ENCODE measurements around the gene PWWP2B. TPM values are rescaled to one million over a fixed set of nuclear protein-coding genes. Genes with fewer than 3 reads are reported as not detected.
A peak's percentile ranks its signal among the peaks of the same experiment; 100 is the strongest.

Gene PWWP2B
- total and polyA plus RNA-seq, 7 experiments from 2014 or later = 1.5 to 22.2 (median 11.5) TPM

DNA sequence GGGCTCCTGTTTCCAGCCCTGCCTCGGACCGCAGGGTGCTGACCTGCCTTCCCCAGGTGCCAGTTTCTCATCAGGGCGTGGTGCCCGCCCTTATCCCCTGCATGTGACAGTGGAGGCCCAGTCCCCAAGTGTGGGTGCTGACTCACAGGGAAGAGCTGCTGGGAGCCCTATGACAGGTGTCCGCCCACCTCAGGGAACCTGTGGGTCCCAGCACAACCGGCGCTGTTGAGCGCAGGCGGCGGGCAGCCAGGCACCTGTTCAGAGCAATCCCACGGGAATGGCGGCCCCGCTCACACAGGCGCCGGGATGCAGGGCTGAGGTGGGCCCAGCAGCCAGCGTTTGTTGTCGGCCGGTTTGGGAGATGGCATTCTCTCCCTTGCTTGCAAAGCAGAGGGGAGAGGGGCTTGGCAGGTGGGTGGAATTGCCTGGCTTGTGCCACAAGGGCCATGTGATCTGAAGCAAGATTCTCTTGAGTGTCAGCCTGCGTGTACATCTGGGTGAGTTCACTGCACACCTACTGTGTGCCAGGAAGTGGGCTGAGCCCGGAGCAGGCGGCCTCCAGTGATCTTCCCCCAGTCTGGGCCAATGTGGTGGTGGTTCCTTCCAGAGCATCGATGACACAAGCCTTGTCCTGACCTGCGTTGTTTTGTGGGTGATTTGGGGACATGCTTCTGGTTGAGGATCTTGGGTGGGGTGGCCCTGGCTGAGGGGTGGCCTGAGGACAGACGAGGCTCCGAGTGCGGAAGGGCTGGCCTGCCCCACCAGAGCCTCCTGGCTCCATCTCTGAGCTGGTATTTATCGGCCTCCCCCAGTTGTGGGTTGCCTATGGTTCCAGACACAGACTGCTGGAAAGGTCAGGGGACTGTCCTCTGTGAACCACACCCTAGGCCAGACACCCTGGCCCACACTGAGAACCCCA lies 2.4 kb downstream of the PWWP2B start:
- POLR2A ChIA-PET = no interaction called here
- CTCF ChIA-PET = no interaction called here
- peak overlapping the region in 6 of 9 donors; percentile 36 to 75 (median 63) for H3K27ac Mint-ChIP-seq
- H3K4me1 Mint-ChIP-seq = peaks cover 0 to 32% (median 23%) of the 10 kb centered on the region in 7 donors
- H3K36me3 Mint-ChIP-seq = no peaks in the 10 kb centered on the region
- ATAC-seq (no peak), DNase-seq (no peak)
- peaks cover 0 to 6% (median 0%) of the 10 kb centered on the region in 5 donors for H3K27me3 Mint-ChIP-seq
- intact Hi-C loops (cut with micrococcal nuclease) = loop anchor here (5.0 kb wide), 2 partner anchors 92 to 138 kb away; partner anchors contain the start of genes INPP5A (in 1 of the 2) and STK32C (in 1 of the 2)
- Histone ChIP-seq H3K4me1 (ENCODE audit: control insufficient read depth in 2 of 2, insufficient read depth in 2 of 2, low read length in 2 of 2) (peaks cover 9 to 10% of the 10 kb centered on the region in 2 donors), H3K27ac (ENCODE audit: low read depth, low read length) (peak overlapping the region; percentile 14), H3K9me3 (ENCODE audit: control insufficient read depth in 2 of 3, low read length in 3 of 3) (no peaks in the 10 kb centered on the region), H3K36me3 (ENCODE audit: control insufficient read depth in 2 of 3, insufficient read depth in 3 of 3, low read length in 3 of 3) (peaks cover 0 to 5% (median 0%) of the 10 kb centered on the region in 3 experiments), H3K4me3 (ENCODE audit: low read length) (no peak overlapping the region), H3K27me3 (ENCODE audit: control insufficient read depth in 2 of 2, insufficient read depth in 2 of 2, low read length in 2 of 2) (no peaks in the 10 kb centered on the region)
- no peaks in the 10 kb centered on the region for H3K9me3 Mint-ChIP-seq
- peak overlapping the region in 9 of 10 donors; percentile 10 to 94 (median 39) for H3K4me3 Mint-ChIP-seq

DNA sequence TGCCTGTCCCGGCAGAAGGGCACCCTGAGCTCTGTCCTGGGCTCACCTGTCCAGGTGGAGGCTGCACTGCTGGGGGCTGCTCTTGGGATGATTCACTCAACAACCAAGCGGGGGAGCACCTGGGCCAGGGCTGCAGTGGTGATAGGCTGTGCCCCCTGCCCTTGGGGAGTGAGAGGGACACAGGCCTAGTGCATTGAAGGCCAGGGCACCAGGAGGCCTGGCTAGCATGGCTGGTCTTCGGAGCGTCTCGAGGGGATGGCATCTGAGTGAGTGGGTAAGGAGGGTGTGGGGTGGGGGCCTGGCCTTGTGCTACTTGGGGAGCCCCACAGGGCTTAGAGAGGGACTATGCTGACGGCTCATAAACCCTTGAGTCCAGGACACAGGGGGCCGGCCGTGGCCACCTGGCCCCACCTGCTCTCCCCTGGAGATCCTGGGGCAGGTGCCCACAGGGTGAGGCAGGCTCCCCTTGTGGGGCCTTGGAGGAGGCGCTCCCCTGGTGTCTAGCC lies 3.1 kb downstream of the PWWP2B start:
- Histone ChIP-seq H3K4me1 (ENCODE audit: control insufficient read depth in 2 of 2, insufficient read depth in 2 of 2, low read length in 2 of 2) (peaks cover 9 to 10% of the 10 kb centered on the region in 2 donors), H3K27me3 (ENCODE audit: control insufficient read depth in 2 of 2, insufficient read depth in 2 of 2, low read length in 2 of 2) (no peaks in the 10 kb centered on the region), H3K9me3 (ENCODE audit: control insufficient read depth in 2 of 3, low read length in 3 of 3) (no peaks in the 10 kb centered on the region), H3K36me3 (ENCODE audit: control insufficient read depth in 2 of 3, insufficient read depth in 3 of 3, low read length in 3 of 3) (peaks cover 0 to 8% (median 0%) of the 10 kb centered on the region in 3 experiments), H3K27ac (ENCODE audit: low read depth, low read length) (peak overlapping the region; percentile 14), H3K4me3 (ENCODE audit: low read length) (no peak overlapping the region)
- ChIA-PET POLR2A (no interaction called here), CTCF (no interaction called here)
- Mint-ChIP-seq H3K36me3 (no peaks in the 10 kb centered on the region), H3K4me3 (peak overlapping the region in 3 of 10 donors; percentile 32 to 94 (median 69)), H3K27me3 (peaks cover 0 to 6% (median 0%) of the 10 kb centered on the region in 5 donors), H3K27ac (peak overlapping the region in 5 of 9 donors; percentile 32 to 64 (median 36)), H3K4me1 (peaks cover 0 to 32% (median 18%) of the 10 kb centered on the region in 7 donors), H3K9me3 (no peaks in the 10 kb centered on the region)
- intact Hi-C loops (cut with micrococcal nuclease) = no loop called here
- ATAC-seq = no peak
- DNase-seq = no peak

DNA sequence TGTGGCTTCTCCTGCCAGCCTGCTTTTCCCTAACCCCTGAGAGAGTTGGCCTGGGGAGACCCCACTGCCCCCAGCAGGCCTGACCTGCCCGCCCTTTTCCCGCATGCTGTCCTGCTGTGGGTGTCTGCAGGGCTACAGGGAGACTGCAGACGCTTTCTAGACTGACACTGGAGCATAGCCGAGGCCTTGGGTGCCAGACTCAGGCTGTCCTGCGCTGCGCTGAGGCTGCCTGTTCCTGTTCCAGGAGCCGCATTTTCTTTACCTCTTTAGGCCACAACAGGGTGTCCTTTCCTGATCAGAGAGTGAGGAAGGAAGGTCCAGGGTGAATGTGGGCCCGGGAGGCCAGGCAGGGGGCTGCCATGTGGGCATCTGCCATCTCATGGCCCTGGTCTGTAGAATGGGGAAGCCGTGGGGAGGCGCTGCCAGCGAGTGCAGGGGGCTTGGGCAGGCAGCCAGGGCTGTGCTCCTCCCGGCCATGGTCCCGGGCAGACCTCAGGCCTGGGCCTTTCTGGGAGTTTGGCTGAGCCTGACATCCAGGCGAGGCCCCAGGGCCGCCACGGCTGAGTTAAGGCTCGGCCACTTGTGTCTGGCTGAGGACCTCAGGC lies 3.6 kb downstream of the PWWP2B start:
- POLR2A ChIA-PET = no interaction called here
- Histone ChIP-seq H3K4me1 (ENCODE audit: control insufficient read depth in 2 of 2, insufficient read depth in 2 of 2, low read length in 2 of 2) (peaks cover 9 to 10% of the 10 kb centered on the region in 2 donors), H3K27ac (ENCODE audit: low read depth, low read length) (no peak overlapping the region), H3K4me3 (ENCODE audit: low read length) (no peak overlapping the region), H3K27me3 (ENCODE audit: control insufficient read depth in 2 of 2, insufficient read depth in 2 of 2, low read length in 2 of 2) (no peaks in the 10 kb centered on the region), H3K36me3 (ENCODE audit: control insufficient read depth in 2 of 3, insufficient read depth in 3 of 3, low read length in 3 of 3) (peaks cover 0 to 14% (median 0%) of the 10 kb centered on the region in 3 experiments), H3K9me3 (ENCODE audit: control insufficient read depth in 2 of 3, low read length in 3 of 3) (no peaks in the 10 kb centered on the region)
- DNase-seq = no peak
- Mint-ChIP-seq H3K9me3 (no peaks in the 10 kb centered on the region), H3K4me3 (peak overlapping the region in 1 of 10 donors; percentile 94), H3K27me3 (peaks cover 0 to 6% (median 0%) of the 10 kb centered on the region in 5 donors), H3K36me3 (peaks cover 0 to 2% (median under 1%) of the 10 kb centered on the region in 5 donors), H3K27ac (peak overlapping the region in 2 of 9 donors; percentile 49 to 63), H3K4me1 (peaks cover 0 to 32% (median 18%) of the 10 kb centered on the region in 7 donors)
- ATAC-seq = no peak
- CTCF ChIA-PET = interaction anchor here (1.5 kb wide), 1 partner anchor 13 kb away, joined by 3 read pairs; no protein-coding TSS in a partner anchor
- intact Hi-C loops (cut with micrococcal nuclease) = no loop called here

DNA sequence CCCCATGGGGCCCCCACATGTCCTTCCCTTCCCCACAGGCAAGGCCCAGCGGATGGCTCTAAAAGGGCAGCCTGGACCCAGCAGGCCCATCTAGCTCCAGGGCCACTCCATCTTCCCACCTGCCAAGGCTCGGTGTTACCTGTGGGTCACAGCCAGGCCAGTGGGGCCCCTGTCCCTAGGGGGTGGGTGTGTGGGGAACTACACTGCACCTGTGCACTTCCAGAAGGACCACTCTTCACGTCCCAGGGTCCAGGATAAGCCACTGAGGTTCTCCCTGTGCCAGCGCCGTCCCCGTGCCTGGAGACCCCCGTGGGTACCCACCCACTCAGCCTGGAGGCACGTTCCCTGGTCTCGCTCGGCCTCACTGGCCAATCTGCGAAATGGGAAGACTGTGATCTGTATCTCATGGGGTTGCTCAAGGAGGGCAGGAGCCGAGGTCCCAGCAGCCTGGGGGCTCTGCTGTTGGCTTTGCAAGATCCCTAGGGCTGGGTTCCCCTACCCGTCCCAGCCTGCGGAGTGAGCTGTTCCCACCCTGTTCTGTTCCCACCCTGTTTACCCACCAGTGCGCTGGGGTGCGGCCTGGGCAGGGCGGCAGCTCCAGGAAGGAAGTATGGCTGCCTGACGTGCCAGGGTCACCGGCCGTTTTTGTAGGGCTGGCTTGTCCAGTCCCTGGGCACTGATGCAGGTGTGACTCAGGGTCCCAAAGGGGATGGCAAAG lies 4.6 kb downstream of the PWWP2B start:
- H3K4me3 Mint-ChIP-seq = no peak overlapping the region
- ChIA-PET POLR2A (interaction anchor here (0.5 kb wide), 1 partner anchor 60 kb away, joined by 3 read pairs; no protein-coding TSS in a partner anchor), CTCF (interaction anchor here (1.5 kb wide), 1 partner anchor 14 kb away, joined by 3 read pairs; no protein-coding TSS in a partner anchor)
- H3K4me3 ChIP-seq (ENCODE audit: low read length) = no peak overlapping the region
- H3K9me3 ChIP-seq (ENCODE audit: control insufficient read depth in 2 of 3, low read length in 3 of 3) = no peaks in the 10 kb centered on the region
- no peak overlapping the region for H3K27ac Mint-ChIP-seq
- H3K4me1 Mint-ChIP-seq = peaks cover 0 to 32% (median 22%) of the 10 kb centered on the region in 7 donors
- DNase-seq (peak in 1 of 9 donors; percentile 8), ATAC-seq (no peak)
- H3K9me3 Mint-ChIP-seq = no peaks in the 10 kb centered on the region
- peaks cover 9 to 10% of the 10 kb centered on the region in 2 donors for H3K4me1 ChIP-seq (ENCODE audit: control insufficient read depth in 2 of 2, insufficient read depth in 2 of 2, low read length in 2 of 2)
- H3K27ac ChIP-seq (ENCODE audit: low read depth, low read length) = no peak overlapping the region
- peaks cover 0 to 23% (median 0%) of the 10 kb centered on the region in 3 experiments for H3K36me3 ChIP-seq (ENCODE audit: control insufficient read depth in 2 of 3, insufficient read depth in 3 of 3, low read length in 3 of 3)
- H3K36me3 Mint-ChIP-seq = peaks cover 0 to 6% (median 4%) of the 10 kb centered on the region in 5 donors
- intact Hi-C loops (cut with micrococcal nuclease) = no loop called here
- H3K27me3 Mint-ChIP-seq = peaks cover 0 to 6% (median 0%) of the 10 kb centered on the region in 5 donors
- no peaks in the 10 kb centered on the region for H3K27me3 ChIP-seq (ENCODE audit: control insufficient read depth in 2 of 2, insufficient read depth in 2 of 2, low read length in 2 of 2)

DNA sequence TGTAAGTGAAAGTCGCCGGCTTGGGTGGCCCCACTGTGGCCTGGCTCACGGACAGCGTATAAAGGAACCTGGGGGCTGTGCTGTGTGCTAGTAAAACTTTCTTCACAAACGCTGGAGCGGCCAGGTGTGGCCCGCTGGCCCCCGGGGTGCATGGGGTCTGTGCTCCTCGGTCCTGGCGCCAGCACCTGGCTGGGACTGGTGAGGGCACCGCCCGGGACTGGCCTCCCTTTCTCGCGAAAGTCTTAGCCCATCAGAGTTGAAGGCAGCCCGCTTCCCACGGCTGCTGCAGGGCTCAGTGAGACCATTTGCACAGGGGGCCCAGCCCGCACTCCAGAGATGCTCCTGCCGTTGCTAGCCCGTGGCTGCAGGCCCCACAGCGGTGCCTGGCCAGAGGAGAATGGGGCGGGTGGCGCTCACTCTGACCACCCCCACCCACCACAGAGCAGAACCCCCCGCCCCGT lies 5.8 kb downstream of the PWWP2B start:
- Mint-ChIP-seq H3K27ac (peak overlapping the region in 1 of 9 donors; percentile 31), H3K36me3 (peaks cover 0 to 6% (median 4%) of the 10 kb centered on the region in 5 donors), H3K9me3 (no peaks in the 10 kb centered on the region), H3K4me1 (peaks cover 3 to 32% (median 24%) of the 10 kb centered on the region in 7 donors), H3K4me3 (no peak overlapping the region), H3K27me3 (peaks cover 0 to 3% (median 0%) of the 10 kb centered on the region in 5 donors)
- Histone ChIP-seq H3K4me3 (ENCODE audit: low read length) (no peak overlapping the region), H3K4me1 (ENCODE audit: control insufficient read depth in 2 of 2, insufficient read depth in 2 of 2, low read length in 2 of 2) (peaks cover 7 to 10% of the 10 kb centered on the region in 2 donors), H3K27me3 (ENCODE audit: control insufficient read depth in 2 of 2, insufficient read depth in 2 of 2, low read length in 2 of 2) (no peaks in the 10 kb centered on the region), H3K27ac (ENCODE audit: low read depth, low read length) (no peak overlapping the region), H3K36me3 (ENCODE audit: control insufficient read depth in 2 of 3, insufficient read depth in 3 of 3, low read length in 3 of 3) (peaks cover 0 to 31% (median 0%) of the 10 kb centered on the region in 3 experiments), H3K9me3 (ENCODE audit: control insufficient read depth in 2 of 3, low read length in 3 of 3) (no peaks in the 10 kb centered on the region)
- POLR2A ChIA-PET = no interaction called here
- intact Hi-C loops (cut with micrococcal nuclease) = no loop called here
- CTCF ChIA-PET = no interaction called here
- ATAC-seq (no peak), DNase-seq (no peak)

Measured in naive thymus-derived CD4-positive, alpha-beta T cell (primary cell).